Thoracic aorta (tissue), 2 donors: ENCODE measurements around the gene USP7. TPM values are rescaled to one million over a fixed set of nuclear protein-coding genes. Genes with fewer than 3 reads are reported as not detected.
A peak's percentile ranks its signal among the peaks of the same experiment; 100 is the strongest.

Experiments
- ATAC-seq: fragments of 150-250 bp; one replicate; pipeline ENCODE4 v1.8.0; 2017; ENCODE audit warnings: low read depth; ENCODE audit not compliant: insufficient number of reproducible peaks, low FRiP score
- DNase-seq: peaks from one replicate; pipeline ENCODE4 v3.0.0-alpha.2; 2020; ENCODE audit warnings: low spot score
- H3K27ac ChIP-seq, 2 donors: fragments of 200-600 bp; sonication (generic); 1 replicate in 1 of 2; 2 replicates in 1 of 2; pipeline ENCODE4 v1.5.1; 2016; ENCODE audit warnings: mild to moderate bottlenecking in 2 of 2, moderate library complexity in 2 of 2
- H3K27me3 ChIP-seq: fragments of 200-600 bp; sonication (generic); replicated peaks from 2 replicates; pipeline ENCODE4 v1.6.0; 2016; ENCODE audit warnings: mild to moderate bottlenecking; ENCODE audit not compliant: insufficient read depth
- H3K36me3 ChIP-seq: fragments of 200-600 bp; sonication (generic); one replicate; pipeline ENCODE4 v1.5.1; 2016
- H3K4me1 ChIP-seq, 2 donors: fragments of 200-600 bp; sonication (generic); 1 replicate in 1 of 2; 2 replicates in 1 of 2; pipeline versions ENCODE4 v1.5.1 to v1.6.0; 2016; ENCODE audit warnings: low read depth in 2 of 2, mild to moderate bottlenecking in 1 of 2; ENCODE audit not compliant: control insufficient read depth in 1 of 2
- H3K4me3 ChIP-seq: fragments of 200-600 bp; sonication (generic); 2 replicates; pipeline ENCODE4 v1.5.1; 2016; ENCODE audit warnings: mild to moderate bottlenecking
- H3K9me3 ChIP-seq: fragments of 200-600 bp; sonication (generic); 2 replicates; pipeline ENCODE4 v1.5.1; 2016
- total RNA-seq, 2 donors: library from RNA; depleted of rRNA; stranded (reverse); fragments of >200 nt; gene quantifications; one replicate each; pipeline versions ENCODE4 v1.1.0 to v1.2.3, GENCODE V29; 2016
- TF ChIP-seq, protein P1 (sequence below): fragments of 200-600 bp; sonication (generic); IDR thresholded peaks from one replicate; pipeline ENCODE4 v1.5.1; 2019; ENCODE audit warnings: antibody characterized with exemption

USP7 gene
- total RNA-seq, 2 donors from 2014 or later, result 61.2 to 93.8 TPM

DNA sequence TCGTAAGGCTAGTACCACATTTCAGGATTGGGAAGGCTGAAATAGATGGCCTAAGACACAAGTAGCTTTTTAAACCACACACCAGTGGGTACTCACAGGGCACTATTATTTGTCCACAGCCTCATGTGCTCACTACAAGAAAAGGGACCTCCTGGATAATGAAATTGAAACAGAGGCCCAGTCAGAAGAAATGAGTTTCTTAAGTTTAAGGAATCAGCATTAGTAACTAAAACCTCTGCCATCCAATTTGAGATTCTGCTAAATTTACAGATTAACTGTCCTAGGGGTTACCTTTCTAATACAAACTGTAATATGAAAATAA lies 3.0 kb downstream of the USP7 start:
- H3K9me3 ChIP-seq, result no peaks in the 10 kb centered on the region
- no peak for ATAC-seq
- peak overlapping the region; percentile 89 for H3K4me3 ChIP-seq
- peak overlapping the region in 1 of 2 donors; percentile 4 for H3K27ac ChIP-seq
- no peak for DNase-seq
- H3K27me3 ChIP-seq, result no peaks in the 10 kb centered on the region
- H3K4me1 ChIP-seq, result peaks cover 62 to 70% of the 10 kb centered on the region in 2 donors
- H3K36me3 ChIP-seq, result no peaks in the 10 kb centered on the region
- TF ChIP-seq, protein P1, sequence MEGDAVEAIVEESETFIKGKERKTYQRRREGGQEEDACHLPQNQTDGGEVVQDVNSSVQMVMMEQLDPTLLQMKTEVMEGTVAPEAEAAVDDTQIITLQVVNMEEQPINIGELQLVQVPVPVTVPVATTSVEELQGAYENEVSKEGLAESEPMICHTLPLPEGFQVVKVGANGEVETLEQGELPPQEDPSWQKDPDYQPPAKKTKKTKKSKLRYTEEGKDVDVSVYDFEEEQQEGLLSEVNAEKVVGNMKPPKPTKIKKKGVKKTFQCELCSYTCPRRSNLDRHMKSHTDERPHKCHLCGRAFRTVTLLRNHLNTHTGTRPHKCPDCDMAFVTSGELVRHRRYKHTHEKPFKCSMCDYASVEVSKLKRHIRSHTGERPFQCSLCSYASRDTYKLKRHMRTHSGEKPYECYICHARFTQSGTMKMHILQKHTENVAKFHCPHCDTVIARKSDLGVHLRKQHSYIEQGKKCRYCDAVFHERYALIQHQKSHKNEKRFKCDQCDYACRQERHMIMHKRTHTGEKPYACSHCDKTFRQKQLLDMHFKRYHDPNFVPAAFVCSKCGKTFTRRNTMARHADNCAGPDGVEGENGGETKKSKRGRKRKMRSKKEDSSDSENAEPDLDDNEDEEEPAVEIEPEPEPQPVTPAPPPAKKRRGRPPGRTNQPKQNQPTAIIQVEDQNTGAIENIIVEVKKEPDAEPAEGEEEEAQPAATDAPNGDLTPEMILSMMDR, result no peak

GRCh38 chr16:8959921-8960787 lies 3.6 kb downstream of the USP7 start:
- Histone ChIP-seq H3K4me1 (peaks cover 64 to 76% of the 10 kb centered on the region in 2 donors), H3K27ac (peak overlapping the region in 1 of 2 donors; percentile 4), H3K9me3 (no peaks in the 10 kb centered on the region), H3K36me3 (no peaks in the 10 kb centered on the region), H3K4me3 (peak overlapping the region; percentile 89), H3K27me3 (no peaks in the 10 kb centered on the region)
- ATAC-seq (no peak), DNase-seq (no peak)
- TF ChIP-seq, protein P1, result no peak

- DNase-seq, result peak; percentile 18
- TF ChIP-seq, protein P1, result no peak
- no peak for ATAC-seq
- H3K9me3 ChIP-seq, result no peaks in the 10 kb centered on the region
- no peaks in the 10 kb centered on the region for H3K27me3 ChIP-seq
- peak overlapping the region; percentile 39 for H3K4me3 ChIP-seq
- H3K27ac ChIP-seq, result peak overlapping the region; percentile 9 to 12
- H3K36me3 ChIP-seq, result no peaks in the 10 kb centered on the region
- H3K4me1 ChIP-seq, result peaks cover 64 to 73% of the 10 kb centered on the region in 2 donors
These were observed 5.2 kb downstream of the USP7 start for GRCh38 chr16:8958344-8959167.

DNA sequence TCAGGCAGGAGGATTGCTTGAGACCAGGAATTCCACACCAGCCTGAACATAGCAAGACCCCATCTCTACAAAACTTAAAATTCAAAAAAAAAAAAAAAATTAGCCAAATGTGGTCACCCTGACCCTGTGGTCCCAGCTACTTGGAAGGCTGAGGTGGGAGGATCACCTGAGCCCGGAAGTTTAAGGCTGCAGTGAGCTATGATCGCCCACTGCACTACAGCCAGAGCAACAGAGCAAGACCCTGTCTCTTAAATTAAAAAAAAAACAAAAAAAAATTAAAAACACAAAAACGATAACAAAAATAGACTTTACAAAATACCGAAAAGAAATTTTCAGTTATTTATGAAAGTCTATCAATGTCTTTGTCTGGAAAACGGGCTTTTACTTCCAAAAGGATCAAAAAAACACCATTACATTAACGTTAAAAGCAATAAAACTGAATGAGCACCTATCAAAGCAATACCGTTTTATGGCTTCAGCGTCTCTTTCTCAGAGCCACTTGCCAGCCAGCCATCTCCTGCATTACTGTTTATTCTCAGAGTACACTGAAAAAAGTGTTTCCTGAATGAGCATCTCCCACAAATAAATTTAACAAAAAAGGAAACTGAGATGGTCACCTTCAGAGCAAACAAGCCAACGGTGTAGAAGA lies 6.1 kb downstream of the USP7 start:
- DNase-seq, result no peak
- Histone ChIP-seq H3K27ac (no peak overlapping the region), H3K4me1 (peaks cover 64 to 80% of the 10 kb centered on the region in 2 donors)

More for the DNA sequence above, 6.1 kb downstream of the USP7 start:
- TF ChIP-seq, protein P1, result no peak
- Histone ChIP-seq H3K9me3 (no peaks in the 10 kb centered on the region), H3K36me3 (no peaks in the 10 kb centered on the region), H3K27me3 (no peaks in the 10 kb centered on the region), H3K4me3 (peak overlapping the region; percentile 39)
- ATAC-seq, result no peak
